Glomerular visceral epithelial cell (primary cell): ENCODE measurements around the gene FOXO3.
A peak's percentile ranks its signal among the peaks of the same experiment; 100 is the strongest.

Source experiments
- DNase-seq: peaks from one replicate; pipeline ENCODE4 v3.0.0-alpha.2; 2016; ENCODE audit errors: extremely low spot score

The FOXO3 gene

GRCh38 chr6:108711071-108711470 lies 150.4 kb downstream of the FOXO3 start:
- no peak for DNase-seq

GRCh38 chr6:108711826-108712225 lies 151.1 kb downstream of the FOXO3 start:
- DNase-seq, result no peak

GRCh38 chr6:108712946-108713345 lies 152.2 kb downstream of the FOXO3 start:
- DNase-seq, result no peak

- peak; percentile 22 for DNase-seq
Observed at GRCh38 chr6:108714101-108714765, 153.5 kb downstream of the FOXO3 start.

GRCh38 chr6:108714766-108715414 lies 154.2 kb downstream of the FOXO3 start:
- peak; percentile 12 for DNase-seq

- no peak for DNase-seq
Observed at GRCh38 chr6:108715832-108716231, 155.1 kb downstream of the FOXO3 start.

GRCh38 chr6:108716801-108717791 lies 156.4 kb downstream of the FOXO3 start:
- DNase-seq, result no peak

GRCh38 chr6:108719477-108719876 lies 158.8 kb downstream of the FOXO3 start:
- no peak for DNase-seq

GRCh38 chr6:108720827-108721226 lies 160.1 kb downstream of the FOXO3 start:
- DNase-seq, result no peak

- DNase-seq, result no peak
Observed at GRCh38 chr6:108721286-108721685, 160.6 kb downstream of the FOXO3 start.

- no peak for DNase-seq
Observed at GRCh38 chr6:108723594-108723993, 162.9 kb downstream of the FOXO3 start.

GRCh38 chr6:108726726-108727339 lies 166.1 kb downstream of the FOXO3 start:
- no peak for DNase-seq

GRCh38 chr6:108727966-108728730 lies 167.4 kb downstream of the FOXO3 start:
- no peak for DNase-seq

GRCh38 chr6:108728826-108729225 lies 168.1 kb downstream of the FOXO3 start:
- no peak for DNase-seq

GRCh38 chr6:108730635-108731515 lies 170.2 kb downstream of the FOXO3 start:
- no peak for DNase-seq

- no peak for DNase-seq
Observed at GRCh38 chr6:108732091-108732870, 171.6 kb downstream of the FOXO3 start.

GRCh38 chr6:108733051-108733450 lies 172.3 kb downstream of the FOXO3 start:
- DNase-seq, result no peak

GRCh38 chr6:108733706-108734265 lies 173.1 kb downstream of the FOXO3 start:
- DNase-seq, result no peak
